Activated naive CD8-positive, alpha-beta T cell treated with anti-CD3 and anti-CD28 coated beads for 36 hours (primary cell): Measurements from ENCODE around the gene TLK1. TPM values are rescaled to one million over a fixed set of nuclear protein-coding genes. Genes with fewer than 3 reads are reported as not detected.
A peak's percentile ranks its signal among the peaks of the same experiment; 100 is the strongest.
"Not testable (repeated sequence)": the region's sequence is repeated elsewhere in the genome, so short reads cannot be mapped to it uniquely, and the experiment has no call there.

Experiments
- DNase-seq: peaks from one replicate; pipeline ENCODE4 v3.0.0; 2021
- H3K27ac Mint-ChIP-seq: one replicate; pipeline ENCODE4 v1.8.0; 2022; ENCODE audit warnings: mild to moderate bottlenecking, moderate library complexity, mixed read lengths
- H3K27me3 Mint-ChIP-seq: one replicate; pipeline ENCODE4 v1.8.0; 2022; ENCODE audit warnings: mild to moderate bottlenecking, mixed read lengths
- H3K36me3 Mint-ChIP-seq: one replicate; pipeline ENCODE4 v1.8.0; 2021; ENCODE audit warnings: mild to moderate bottlenecking, mixed read lengths
- H3K4me1 Mint-ChIP-seq: one replicate; pipeline ENCODE4 v1.8.0; 2021; ENCODE audit warnings: mixed read lengths
- H3K4me3 Mint-ChIP-seq: one replicate; pipeline ENCODE4 v1.8.0; 2022; ENCODE audit warnings: mild to moderate bottlenecking, moderate library complexity, mixed read lengths
- H3K9me3 Mint-ChIP-seq: one replicate; pipeline ENCODE4 v1.8.0; 2022; ENCODE audit warnings: mixed read lengths
- total RNA-seq, 2 experiments: library from RNA; stranded (reverse); gene quantifications; one replicate each; pipeline ENCODE4 v1.2.3, GENCODE V29; 2021

The TLK1 gene
- total RNA-seq, 2 experiments from 2014 or later = 61.9 to 66.0 TPM

GRCh38 chr2:171180229-171180930 is 19.7 kb upstream of the TLK1 start:
- Mint-ChIP-seq H3K27ac (no peak overlapping the region), H3K4me3 (no peak overlapping the region), H3K4me1 (peaks cover 6% of the 10 kb centered on the region), H3K36me3 (no peaks in the 10 kb centered on the region), H3K27me3 (peaks cover 8% of the 10 kb centered on the region), H3K9me3 (no peaks in the 10 kb centered on the region)
- no peak for DNase-seq

- no peak for DNase-seq
- Mint-ChIP-seq H3K27me3 (peaks cover 8% of the 10 kb centered on the region), H3K27ac (no peak overlapping the region), H3K4me3 (no peak overlapping the region), H3K9me3 (no peaks in the 10 kb centered on the region), H3K4me1 (peaks cover 6% of the 10 kb centered on the region), H3K36me3 (no peaks in the 10 kb centered on the region)
These were observed 18.3 kb upstream of the TLK1 start for GRCh38 chr2:171178993-171179392.

- H3K4me3 Mint-ChIP-seq = no peak overlapping the region
- peaks cover 9% of the 10 kb centered on the region for H3K4me1 Mint-ChIP-seq
- no peak overlapping the region for H3K27ac Mint-ChIP-seq
- no peak for DNase-seq
- peaks cover 2% of the 10 kb centered on the region for H3K36me3 Mint-ChIP-seq
- H3K9me3 Mint-ChIP-seq = peaks cover 7% of the 10 kb centered on the region
- peaks cover 3% of the 10 kb centered on the region for H3K27me3 Mint-ChIP-seq
These were observed 15.8 kb upstream of the TLK1 start for GRCh38 chr2:171176516-171176915.

GRCh38 chr2:171174075-171174474 is 13.4 kb upstream of the TLK1 start:
- DNase-seq = no peak
- Mint-ChIP-seq H3K27me3 (no peaks in the 10 kb centered on the region), H3K4me1 (peaks cover 3% of the 10 kb centered on the region), H3K27ac (no peak overlapping the region), H3K36me3 (peaks cover 2% of the 10 kb centered on the region), H3K4me3 (no peak overlapping the region), H3K9me3 (peaks cover 7% of the 10 kb centered on the region)

- Mint-ChIP-seq H3K27me3 (no peaks in the 10 kb centered on the region), H3K9me3 (peaks cover 7% of the 10 kb centered on the region), H3K27ac (no peak overlapping the region), H3K4me1 (peaks cover 3% of the 10 kb centered on the region), H3K36me3 (peaks cover 2% of the 10 kb centered on the region), H3K4me3 (no peak overlapping the region)
- no peak for DNase-seq
These were observed 12.4 kb upstream of the TLK1 start for GRCh38 chr2:171173087-171173486.

GRCh38 chr2:171171808-171172207 is 11.1 kb upstream of the TLK1 start:
- no peak overlapping the region for H3K4me3 Mint-ChIP-seq
- H3K27me3 Mint-ChIP-seq = no peaks in the 10 kb centered on the region

GRCh38 chr2:171169839-171170238 is 9.1 kb upstream of the TLK1 start:
- H3K4me3 Mint-ChIP-seq = no peak overlapping the region
- H3K36me3 Mint-ChIP-seq = peaks cover 2% of the 10 kb centered on the region
- no peak for DNase-seq
- H3K4me1 Mint-ChIP-seq = peaks cover 3% of the 10 kb centered on the region
- no peaks in the 10 kb centered on the region for H3K27me3 Mint-ChIP-seq
- H3K9me3 Mint-ChIP-seq = peaks cover 7% of the 10 kb centered on the region
- H3K27ac Mint-ChIP-seq = no peak overlapping the region

More at GRCh38 chr2:171171808-171172207, 11.1 kb upstream of the TLK1 start:
- no peak overlapping the region for H3K27ac Mint-ChIP-seq
- peaks cover 2% of the 10 kb centered on the region for H3K36me3 Mint-ChIP-seq
- peaks cover 3% of the 10 kb centered on the region for H3K4me1 Mint-ChIP-seq
- no peak for DNase-seq
- peaks cover 7% of the 10 kb centered on the region for H3K9me3 Mint-ChIP-seq

- no peak overlapping the region for H3K27ac Mint-ChIP-seq
- peaks cover 3% of the 10 kb centered on the region for H3K4me1 Mint-ChIP-seq
- peaks cover 2% of the 10 kb centered on the region for H3K36me3 Mint-ChIP-seq
- H3K9me3 Mint-ChIP-seq = peaks cover 7% of the 10 kb centered on the region
- H3K4me3 Mint-ChIP-seq = no peak overlapping the region
- H3K27me3 Mint-ChIP-seq = no peaks in the 10 kb centered on the region
- no peak for DNase-seq
These were observed 8.6 kb upstream of the TLK1 start for GRCh38 chr2:171169333-171169732.

GRCh38 chr2:171167352-171167997 is 6.8 kb upstream of the TLK1 start:
- Mint-ChIP-seq H3K4me1 (peaks cover 14% of the 10 kb centered on the region), H3K27ac (no peak overlapping the region), H3K27me3 (no peaks in the 10 kb centered on the region), H3K9me3 (peaks cover under 1% of the 10 kb centered on the region), H3K4me3 (no peak overlapping the region), H3K36me3 (peaks cover under 1% of the 10 kb centered on the region)
- DNase-seq = no peak

- no peak overlapping the region for H3K4me3 Mint-ChIP-seq
- no peaks in the 10 kb centered on the region for H3K27me3 Mint-ChIP-seq
- H3K9me3 Mint-ChIP-seq = no peaks in the 10 kb centered on the region
- no peaks in the 10 kb centered on the region for H3K36me3 Mint-ChIP-seq
- H3K4me1 Mint-ChIP-seq = peaks cover 24% of the 10 kb centered on the region
- no peak overlapping the region for H3K27ac Mint-ChIP-seq
- DNase-seq = no peak
These were observed 5.8 kb upstream of the TLK1 start for GRCh38 chr2:171166328-171166983.

GRCh38 chr2:171165967-171166327 is 5.3 kb upstream of the TLK1 start:
- DNase-seq = no peak
- H3K9me3 Mint-ChIP-seq = no peaks in the 10 kb centered on the region
- H3K27me3 Mint-ChIP-seq = no peaks in the 10 kb centered on the region
- no peaks in the 10 kb centered on the region for H3K36me3 Mint-ChIP-seq
- peaks cover 28% of the 10 kb centered on the region for H3K4me1 Mint-ChIP-seq
- H3K27ac Mint-ChIP-seq = no peak overlapping the region
- no peak overlapping the region for H3K4me3 Mint-ChIP-seq

GRCh38 chr2:171163261-171163660 is 2.6 kb upstream of the TLK1 start:
- Mint-ChIP-seq H3K36me3 (peaks cover 2% of the 10 kb centered on the region), H3K4me3 (peak overlapping the region; percentile 4), H3K27ac (peak overlapping the region; percentile 90), H3K27me3 (no peaks in the 10 kb centered on the region), H3K4me1 (peaks cover 32% of the 10 kb centered on the region), H3K9me3 (no peaks in the 10 kb centered on the region)
- no peak for DNase-seq

- not testable (repeated sequence) for H3K9me3 Mint-ChIP-seq, DNase-seq, H3K27me3 Mint-ChIP-seq, H3K36me3 Mint-ChIP-seq
- Mint-ChIP-seq H3K4me1 (peaks cover 37% of the 10 kb centered on the region), H3K27ac (peak overlapping the region; percentile 90), H3K4me3 (peak overlapping the region; percentile 18)
These were observed 2.0 kb upstream of the TLK1 start for GRCh38 chr2:171162522-171163197.

GRCh38 chr2:171160956-171161740 is 455 bp upstream of the TLK1 start:
- Mint-ChIP-seq H3K27ac (peak overlapping the region; percentile 90), H3K4me1 (peaks cover 51% of the 10 kb centered on the region), H3K36me3 (peaks cover 6% of the 10 kb centered on the region), H3K4me3 (peak overlapping the region; percentile 97), H3K27me3 (no peaks in the 10 kb centered on the region), H3K9me3 (no peaks in the 10 kb centered on the region)
- peak; percentile 68 for DNase-seq
